Measurements from ENCODE around the gene FGFBP1.

GRCh38 chr4:15948826-15949225 is 10.3 kb upstream of the FGFBP1 start:
- TF ChIP-seq POLR2A (IDR thresholded peaks at IDR 0.05) (no peak), CTCF (IDR thresholded peaks at IDR 0.05) (no peak)
